Uterus (tissue), 4 donors: Measurements from ENCODE around the gene MAP3K4. TPM values are rescaled to one million over a fixed set of nuclear protein-coding genes. Genes with fewer than 3 reads are reported as not detected.

Source experiments
- DNase-seq, 2 donors: peaks; one replicate each; pipeline ENCODE4 v3.0.0-alpha.2; 2019 to 2020
- H3K27ac ChIP-seq, 2 donors: fragments of 200-600 bp; sonication (generic); 1 replicate in 1 of 2; 2 replicates in 1 of 2; pipeline ENCODE4 v1.5.1; 2016 to 2018
- H3K27me3 ChIP-seq, 2 donors: fragments of 200-600 bp; sonication (generic); one replicate each; pipeline ENCODE4 v1.5.1; 2018 to 2019; ENCODE audit warnings: control low read depth in 1 of 2
- H3K36me3 ChIP-seq, 2 donors: fragments of 200-600 bp; sonication (generic); one replicate each; pipeline ENCODE4 v1.5.1; 2019; ENCODE audit warnings: control low read depth in 1 of 2
- H3K4me1 ChIP-seq, 2 donors: fragments of 200-600 bp; sonication (generic); one replicate each; pipeline ENCODE4 v1.5.1; 2018 to 2019; ENCODE audit warnings: control low read depth in 1 of 2
- H3K4me3 ChIP-seq, 2 donors: fragments of 200-600 bp; sonication (generic); 1 replicate in 1 of 2; 2 replicates in 1 of 2; pipeline ENCODE4 v1.5.1; 2018 to 2019; ENCODE audit warnings: mild to moderate bottlenecking in 1 of 2
- H3K9me3 ChIP-seq, 2 donors: fragments of 200-600 bp; sonication (generic); one replicate each; pipeline ENCODE4 v1.5.1; 2019; ENCODE audit warnings: control low read depth in 1 of 2
- POLR2A ChIP-seq, 2 donors: fragments of 450-650 bp; IDR thresholded peaks; one replicate each; pipeline ENCODE4 v1.6.1; 2016; ENCODE audit warnings: antibody characterized with exemption in 2 of 2, mild to moderate bottlenecking in 1 of 2, moderate library complexity in 1 of 2
- intact Hi-C: fragments of 100-400 bp; cut with DNase I; formaldehyde crosslinking; loops from one replicate; pipeline ENCODE4 v1.15.1; 2023; ENCODE audit warnings: low total_unique reads
- total RNA-seq, 4 donors: library from RNA; depleted of rRNA in 3 of 4; stranded (reverse); fragments of >200 nt in 3 of 4; gene quantifications; one replicate each; pipeline versions ENCODE4 v1.1.0 to v1.2.4, GENCODE V29; 2014 to 2023
- TF ChIP-seq, protein P1 (sequence below), 4 experiments: fragments of 200-600 bp in 2 of 4; fragments of 450-650 bp in 2 of 4; sonication (generic) in 2 of 4; IDR thresholded peaks; one replicate each; pipeline ENCODE4 v1.5.1; 2016 to 2019; ENCODE audit warnings: antibody characterized with exemption in 4 of 4, mild to moderate bottlenecking in 2 of 4, moderate library complexity in 1 of 4
- donor health status: DM: yes; HTN: yes; CAD: no.

MAP3K4 gene
- total RNA-seq, 4 donors from 2014 or later, result 24.1 to 82.9 (median 46.6) TPM

DNA sequence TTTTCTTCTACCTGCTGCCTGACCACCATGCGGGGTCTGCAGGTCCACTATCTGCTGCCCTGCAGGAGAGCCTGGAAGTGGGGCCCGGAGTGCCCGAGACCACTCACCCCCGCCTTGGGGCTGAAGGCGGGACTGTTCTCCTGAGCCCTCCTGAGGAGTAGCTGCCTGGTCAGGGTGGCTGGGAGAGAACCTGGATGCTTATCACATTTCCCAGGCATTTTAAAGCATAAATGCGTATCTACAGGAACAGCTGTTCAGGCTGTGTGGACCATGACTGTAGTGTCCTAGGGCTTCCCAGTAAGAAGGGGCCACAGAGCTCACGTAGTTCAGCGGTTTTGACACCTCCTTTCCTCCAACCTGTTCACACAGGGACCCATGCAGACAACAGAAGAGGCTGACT is 159.0 kb downstream of the MAP3K4 start:
- intact Hi-C loops, result no loop called here
- Histone ChIP-seq H3K36me3 (no peaks in the 10 kb centered on the region), H3K4me1 (no peaks in the 10 kb centered on the region), H3K27ac (no peak overlapping the region), H3K9me3 (no peaks in the 10 kb centered on the region), H3K27me3 (no peaks in the 10 kb centered on the region), H3K4me3 (no peak overlapping the region)
- TF ChIP-seq POLR2A (IDR thresholded peaks at IDR 0.05), result no peak
- TF ChIP-seq, protein P1, sequence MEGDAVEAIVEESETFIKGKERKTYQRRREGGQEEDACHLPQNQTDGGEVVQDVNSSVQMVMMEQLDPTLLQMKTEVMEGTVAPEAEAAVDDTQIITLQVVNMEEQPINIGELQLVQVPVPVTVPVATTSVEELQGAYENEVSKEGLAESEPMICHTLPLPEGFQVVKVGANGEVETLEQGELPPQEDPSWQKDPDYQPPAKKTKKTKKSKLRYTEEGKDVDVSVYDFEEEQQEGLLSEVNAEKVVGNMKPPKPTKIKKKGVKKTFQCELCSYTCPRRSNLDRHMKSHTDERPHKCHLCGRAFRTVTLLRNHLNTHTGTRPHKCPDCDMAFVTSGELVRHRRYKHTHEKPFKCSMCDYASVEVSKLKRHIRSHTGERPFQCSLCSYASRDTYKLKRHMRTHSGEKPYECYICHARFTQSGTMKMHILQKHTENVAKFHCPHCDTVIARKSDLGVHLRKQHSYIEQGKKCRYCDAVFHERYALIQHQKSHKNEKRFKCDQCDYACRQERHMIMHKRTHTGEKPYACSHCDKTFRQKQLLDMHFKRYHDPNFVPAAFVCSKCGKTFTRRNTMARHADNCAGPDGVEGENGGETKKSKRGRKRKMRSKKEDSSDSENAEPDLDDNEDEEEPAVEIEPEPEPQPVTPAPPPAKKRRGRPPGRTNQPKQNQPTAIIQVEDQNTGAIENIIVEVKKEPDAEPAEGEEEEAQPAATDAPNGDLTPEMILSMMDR (IDR thresholded peaks at IDR 0.05), result no peak
- DNase-seq, result no peak

DNA sequence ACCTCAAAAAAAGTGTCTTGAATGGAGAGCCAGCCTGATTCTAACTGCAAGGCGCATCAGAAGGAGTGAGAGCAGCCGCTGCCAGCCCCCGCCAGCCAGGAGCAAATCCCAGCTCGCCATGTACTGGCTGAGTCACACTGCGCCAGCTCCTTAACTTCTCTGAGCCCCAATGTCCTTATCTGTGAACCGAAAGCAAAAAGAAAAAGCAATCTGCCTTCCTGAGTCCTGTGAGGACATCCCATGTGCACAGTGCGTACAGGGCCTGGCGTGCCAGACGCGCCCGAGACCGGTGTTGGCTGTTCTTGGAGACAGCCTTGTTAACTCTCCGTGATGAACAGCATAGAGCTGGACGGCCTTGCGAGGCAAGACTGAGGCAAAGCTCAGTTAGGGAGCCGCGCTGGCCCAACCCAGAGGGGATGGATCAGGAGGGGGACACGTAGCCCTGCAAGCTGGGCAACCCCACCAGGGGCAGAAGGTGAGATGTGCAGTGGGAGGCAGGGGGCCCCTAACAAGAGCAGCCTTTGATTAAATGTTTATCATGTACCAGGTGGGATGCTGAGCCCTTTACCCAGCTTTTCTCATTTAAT is 159.6 kb downstream of the MAP3K4 start:
- no peak overlapping the region for H3K4me3 ChIP-seq
- DNase-seq, result no peak
- TF ChIP-seq, protein P1 (IDR thresholded peaks at IDR 0.05), result no peak
- TF ChIP-seq POLR2A (IDR thresholded peaks at IDR 0.05), result no peak
- no peak overlapping the region for H3K27ac ChIP-seq
- intact Hi-C loops, result no loop called here
- no peaks in the 10 kb centered on the region for H3K9me3 ChIP-seq
- no peaks in the 10 kb centered on the region for H3K27me3 ChIP-seq
- no peaks in the 10 kb centered on the region for H3K4me1 ChIP-seq
- H3K36me3 ChIP-seq, result no peaks in the 10 kb centered on the region

DNA sequence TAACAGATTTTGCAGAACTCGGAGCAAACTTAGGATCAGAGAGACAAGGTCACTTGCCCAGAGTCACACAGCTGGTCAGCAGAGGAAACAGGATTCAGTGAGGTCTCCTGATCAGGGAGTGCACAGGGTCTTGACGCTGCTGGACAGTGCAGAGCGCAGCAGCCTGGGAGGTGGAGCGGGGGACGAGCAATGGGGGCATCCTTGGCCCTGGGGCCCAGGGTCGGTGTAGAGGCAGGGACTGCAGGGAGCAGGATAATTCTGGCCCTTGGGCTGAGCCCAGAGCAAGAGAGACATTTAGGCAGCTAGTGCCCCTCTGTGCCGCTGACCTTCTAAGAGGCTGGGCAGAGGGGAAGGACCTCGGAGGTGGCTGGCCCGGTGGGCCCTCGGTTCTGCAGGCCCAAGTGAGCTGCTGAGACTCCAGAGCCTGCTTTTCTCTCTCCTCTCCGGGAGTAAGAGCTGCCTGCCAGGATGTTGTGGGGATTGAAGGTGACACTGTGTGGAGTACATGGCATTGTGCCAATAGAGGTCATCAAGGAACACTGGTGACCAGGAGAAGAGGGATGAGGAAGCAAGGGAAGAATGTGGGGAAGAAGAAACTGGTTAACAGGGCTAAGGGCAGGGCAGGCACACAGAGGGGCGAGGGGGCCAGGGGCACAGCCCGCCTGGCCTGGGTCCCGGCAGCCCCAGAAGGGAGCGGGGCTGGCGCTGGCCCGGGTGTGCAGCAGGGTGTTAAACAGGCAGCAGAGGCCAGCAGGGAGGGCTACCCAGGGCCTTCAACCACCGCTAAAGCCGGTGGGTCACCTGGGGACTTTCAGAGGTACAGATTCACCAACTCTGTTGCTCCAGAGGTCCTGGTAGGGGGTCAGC is 160.3 kb downstream of the MAP3K4 start:
- Histone ChIP-seq H3K4me1 (no peaks in the 10 kb centered on the region), H3K27me3 (no peaks in the 10 kb centered on the region), H3K27ac (no peak overlapping the region), H3K36me3 (no peaks in the 10 kb centered on the region), H3K9me3 (no peaks in the 10 kb centered on the region), H3K4me3 (no peak overlapping the region)
- no peak for TF ChIP-seq POLR2A (IDR thresholded peaks at IDR 0.05)
- TF ChIP-seq, protein P1 (IDR thresholded peaks at IDR 0.05), result no peak
- DNase-seq, result no peak
- intact Hi-C loops, result no loop called here

DNA sequence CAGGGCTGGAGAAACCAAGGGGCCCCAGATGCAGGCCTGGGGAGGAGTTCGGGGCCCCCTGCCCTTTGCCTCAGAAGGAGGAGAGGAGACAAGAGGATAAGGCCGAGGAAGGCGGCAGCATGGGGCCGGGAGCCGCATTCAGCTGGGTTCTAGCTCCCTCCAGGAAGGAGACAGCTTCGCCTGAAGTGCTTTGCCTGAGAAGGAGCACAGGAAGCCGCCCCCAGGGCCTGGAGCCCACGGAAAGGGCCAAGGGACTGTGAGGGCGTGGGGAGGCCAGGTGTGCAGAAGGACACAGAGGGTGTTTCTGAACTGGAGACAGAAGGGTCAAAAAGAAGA is 160.9 kb downstream of the MAP3K4 start:
- no peaks in the 10 kb centered on the region for H3K27me3 ChIP-seq
- intact Hi-C loops, result no loop called here
- no peaks in the 10 kb centered on the region for H3K4me1 ChIP-seq
- no peak overlapping the region for H3K27ac ChIP-seq
- TF ChIP-seq POLR2A (IDR thresholded peaks at IDR 0.05), result no peak
- TF ChIP-seq, protein P1 (IDR thresholded peaks at IDR 0.05), result no peak
- H3K36me3 ChIP-seq, result no peaks in the 10 kb centered on the region
- H3K4me3 ChIP-seq, result no peak overlapping the region
- no peak for DNase-seq
- no peaks in the 10 kb centered on the region for H3K9me3 ChIP-seq

DNA sequence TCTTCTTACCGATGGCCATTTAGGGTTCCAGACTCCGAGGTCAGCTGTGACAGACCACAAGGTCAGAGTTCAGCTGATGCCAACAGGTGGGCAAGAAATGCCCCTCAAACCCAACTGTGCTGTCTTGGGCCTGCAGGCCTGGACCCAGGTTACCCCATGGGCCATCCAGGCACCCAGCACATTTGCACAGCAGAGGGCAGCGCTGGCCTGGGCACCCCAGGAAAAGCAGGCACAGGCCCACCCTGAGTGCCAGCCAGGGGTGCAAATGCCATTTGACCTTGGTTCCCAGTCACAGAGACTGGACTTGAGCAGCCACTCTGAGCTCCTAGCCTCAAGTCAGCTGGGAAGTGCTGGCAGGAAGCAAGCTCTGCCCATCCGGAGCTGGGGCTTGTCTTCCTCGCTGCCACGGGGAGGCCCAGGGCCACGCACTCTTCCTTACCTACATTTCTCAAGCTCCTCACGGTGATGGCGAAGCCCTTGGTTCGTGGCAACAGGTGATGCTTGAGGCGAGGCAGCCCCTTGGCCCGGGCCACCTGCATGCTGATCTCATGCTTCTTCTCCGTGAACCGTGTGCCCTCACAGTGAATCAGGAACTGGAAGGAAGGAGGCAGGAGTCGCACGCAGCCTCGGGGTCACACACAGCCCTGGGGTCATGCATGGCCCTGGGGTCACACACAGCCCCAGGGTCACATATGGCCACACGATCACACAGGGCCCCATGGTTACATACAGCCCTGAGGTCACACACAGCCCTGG is 161.5 kb downstream of the MAP3K4 start:
- Histone ChIP-seq H3K27me3 (no peaks in the 10 kb centered on the region), H3K36me3 (no peaks in the 10 kb centered on the region), H3K27ac (no peak overlapping the region), H3K9me3 (no peaks in the 10 kb centered on the region), H3K4me1 (no peaks in the 10 kb centered on the region), H3K4me3 (no peak overlapping the region)
- DNase-seq, result no peak
- intact Hi-C loops, result no loop called here
- no peak for TF ChIP-seq POLR2A (IDR thresholded peaks at IDR 0.05)
- TF ChIP-seq, protein P1 (IDR thresholded peaks at IDR 0.05), result peak in 3 of 4 experiments; percentile 19 to 37 (median 28)
